ENCODE measurements around the gene MYH14.

MYH14 gene

DNA sequence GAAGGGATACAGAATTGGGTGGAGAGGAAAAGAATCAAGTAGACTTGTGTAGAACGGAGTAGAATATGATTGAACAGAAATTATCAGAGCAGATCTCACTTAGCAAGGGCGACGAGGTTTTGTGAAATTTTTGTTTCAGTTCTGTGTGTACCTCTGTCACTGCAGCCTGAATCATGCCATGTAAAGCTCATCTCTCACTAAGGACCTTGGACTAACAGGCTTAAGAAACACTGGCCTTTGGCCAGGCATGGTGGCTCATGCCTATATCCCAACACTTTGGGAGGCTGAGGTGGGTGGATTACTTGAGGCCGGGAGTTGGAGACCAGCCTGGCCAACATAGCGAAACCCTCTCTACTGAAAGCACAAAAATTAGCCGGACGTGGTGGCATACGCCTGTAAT, 62.6 kb downstream of the MYH14 start:
- H3K4me2 ChIP-seq (ENCODE audit: low read length) = no peak overlapping the region
- H3K36me3 ChIP-seq (ENCODE audit: insufficient read depth, low read length) = no peaks in the 10 kb centered on the region
- no peak overlapping the region for H3K9ac ChIP-seq (ENCODE audit: low read depth, low read length)
- no peak overlapping the region for H3K4me3 ChIP-seq (ENCODE audit: low read length)
- no peaks in the 10 kb centered on the region for H3K4me1 ChIP-seq (ENCODE audit: control insufficient read depth, insufficient read depth, low read length)
- H3K27me3 ChIP-seq (ENCODE audit: control insufficient read depth, insufficient read depth, low read length) = no peaks in the 10 kb centered on the region
- peaks cover 3% of the 10 kb centered on the region for H3K9me3 ChIP-seq (replicated peaks; ENCODE audit: low read length)

DNA sequence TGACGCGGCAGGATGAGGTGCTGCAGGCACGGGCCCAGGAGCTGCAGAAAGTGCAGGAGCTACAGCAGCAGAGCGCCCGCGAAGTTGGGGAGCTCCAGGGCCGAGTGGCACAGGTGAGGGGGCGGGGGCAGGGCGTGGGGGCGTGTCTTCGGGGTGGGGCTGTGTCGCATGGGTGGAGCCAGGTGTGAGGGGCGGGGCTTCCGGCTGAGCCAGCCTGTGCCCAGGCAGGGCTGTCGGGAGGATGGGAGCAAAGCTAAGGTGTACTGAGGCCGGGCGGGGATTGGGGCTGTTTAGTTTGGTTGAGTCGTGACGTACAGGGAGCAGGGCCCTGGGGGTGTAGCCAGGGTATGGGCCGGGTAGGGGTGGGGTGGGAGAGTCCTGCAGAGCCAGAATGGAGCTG, 63.5 kb downstream of the MYH14 start:
- Histone ChIP-seq H3K9me3 (replicated peaks; ENCODE audit: low read length) (peaks cover 3% of the 10 kb centered on the region), H3K4me2 (ENCODE audit: low read length) (no peak overlapping the region), H3K36me3 (ENCODE audit: insufficient read depth, low read length) (no peaks in the 10 kb centered on the region), H3K4me1 (ENCODE audit: control insufficient read depth, insufficient read depth, low read length) (no peaks in the 10 kb centered on the region), H3K4me3 (ENCODE audit: low read length) (no peak overlapping the region), H3K27me3 (ENCODE audit: control insufficient read depth, insufficient read depth, low read length) (no peaks in the 10 kb centered on the region), H3K9ac (ENCODE audit: low read depth, low read length) (no peak overlapping the region)

DNA sequence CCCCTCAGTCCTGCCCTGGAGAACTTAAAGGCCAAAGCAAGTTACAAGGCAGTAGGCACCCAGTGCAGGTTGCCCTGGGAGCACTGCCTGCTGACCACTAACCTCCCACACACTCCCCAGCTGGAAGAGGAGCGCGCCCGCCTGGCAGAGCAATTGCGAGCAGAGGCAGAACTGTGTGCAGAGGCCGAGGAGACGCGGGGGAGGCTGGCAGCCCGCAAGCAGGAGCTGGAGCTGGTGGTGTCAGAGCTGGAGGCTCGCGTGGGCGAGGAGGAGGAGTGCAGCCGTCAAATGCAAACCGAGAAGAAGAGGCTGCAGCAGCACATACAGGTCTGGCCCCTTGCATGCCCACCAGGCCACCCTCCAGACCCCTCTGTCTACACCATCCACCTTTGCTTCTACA, 64.6 kb downstream of the MYH14 start:
- H3K4me1 ChIP-seq (ENCODE audit: control insufficient read depth, insufficient read depth, low read length) = no peaks in the 10 kb centered on the region
- H3K4me3 ChIP-seq (ENCODE audit: low read length) = no peak overlapping the region
- H3K9me3 ChIP-seq (replicated peaks; ENCODE audit: low read length) = peaks cover 3% of the 10 kb centered on the region
- no peaks in the 10 kb centered on the region for H3K36me3 ChIP-seq (ENCODE audit: insufficient read depth, low read length)
- H3K27me3 ChIP-seq (ENCODE audit: control insufficient read depth, insufficient read depth, low read length) = no peaks in the 10 kb centered on the region
- H3K9ac ChIP-seq (ENCODE audit: low read depth, low read length) = no peak overlapping the region
- H3K4me2 ChIP-seq (ENCODE audit: low read length) = no peak overlapping the region

DNA sequence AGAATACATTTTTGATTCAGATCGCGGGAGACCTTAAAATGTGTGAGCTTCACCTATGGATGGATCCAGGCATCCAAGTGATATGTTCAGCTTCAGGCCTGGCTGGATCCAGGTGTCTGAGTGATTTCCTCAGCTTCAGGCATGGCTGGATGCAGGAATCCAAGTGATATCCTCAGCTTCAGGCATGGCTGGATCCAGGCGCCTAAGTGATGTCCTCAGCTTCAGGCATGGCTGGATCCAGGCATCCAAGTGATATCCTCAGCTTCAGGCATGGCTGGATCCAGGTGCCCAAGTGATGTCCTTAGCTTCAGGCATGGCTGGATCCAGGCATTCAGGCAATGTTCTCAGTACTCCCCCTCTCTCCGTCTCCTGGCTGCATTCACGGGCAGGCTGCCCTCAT, 65.1 kb downstream of the MYH14 start:
- no peaks in the 10 kb centered on the region for H3K27me3 ChIP-seq (ENCODE audit: control insufficient read depth, insufficient read depth, low read length)
- H3K9me3 ChIP-seq (replicated peaks; ENCODE audit: low read length) = peaks cover 3% of the 10 kb centered on the region
- H3K4me3 ChIP-seq (ENCODE audit: low read length) = no peak overlapping the region
- no peak overlapping the region for H3K9ac ChIP-seq (ENCODE audit: low read depth, low read length)
- H3K4me1 ChIP-seq (ENCODE audit: control insufficient read depth, insufficient read depth, low read length) = no peaks in the 10 kb centered on the region
- H3K4me2 ChIP-seq (ENCODE audit: low read length) = no peak overlapping the region
- H3K36me3 ChIP-seq (ENCODE audit: insufficient read depth, low read length) = no peaks in the 10 kb centered on the region

DNA sequence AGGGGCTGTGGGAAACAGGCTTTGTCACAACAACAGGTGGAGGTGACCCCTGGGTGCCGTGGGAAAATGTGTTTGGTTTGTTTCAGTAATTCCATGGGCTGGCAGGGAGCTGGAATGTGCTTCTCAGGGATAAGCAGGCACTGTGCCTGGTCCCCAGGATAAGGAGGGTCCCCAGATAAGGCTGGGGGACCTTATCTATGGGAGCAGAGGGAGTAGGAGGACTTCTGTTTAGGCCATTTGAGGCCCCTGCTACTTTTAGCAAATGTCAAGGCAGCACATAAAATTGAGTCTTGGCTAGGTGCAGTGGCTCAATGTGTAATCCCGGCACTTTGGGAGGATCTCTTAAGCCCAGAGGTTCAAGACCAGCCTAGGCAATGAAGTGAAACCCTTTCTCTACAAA, 66.2 kb downstream of the MYH14 start:
- Histone ChIP-seq H3K36me3 (ENCODE audit: insufficient read depth, low read length) (no peaks in the 10 kb centered on the region), H3K9ac (ENCODE audit: low read depth, low read length) (no peak overlapping the region), H3K4me3 (ENCODE audit: low read length) (no peak overlapping the region), H3K27me3 (ENCODE audit: control insufficient read depth, insufficient read depth, low read length) (no peaks in the 10 kb centered on the region), H3K4me1 (ENCODE audit: control insufficient read depth, insufficient read depth, low read length) (no peaks in the 10 kb centered on the region), H3K9me3 (replicated peaks; ENCODE audit: low read length) (peaks cover 3% of the 10 kb centered on the region), H3K4me2 (ENCODE audit: low read length) (no peak overlapping the region)

DNA sequence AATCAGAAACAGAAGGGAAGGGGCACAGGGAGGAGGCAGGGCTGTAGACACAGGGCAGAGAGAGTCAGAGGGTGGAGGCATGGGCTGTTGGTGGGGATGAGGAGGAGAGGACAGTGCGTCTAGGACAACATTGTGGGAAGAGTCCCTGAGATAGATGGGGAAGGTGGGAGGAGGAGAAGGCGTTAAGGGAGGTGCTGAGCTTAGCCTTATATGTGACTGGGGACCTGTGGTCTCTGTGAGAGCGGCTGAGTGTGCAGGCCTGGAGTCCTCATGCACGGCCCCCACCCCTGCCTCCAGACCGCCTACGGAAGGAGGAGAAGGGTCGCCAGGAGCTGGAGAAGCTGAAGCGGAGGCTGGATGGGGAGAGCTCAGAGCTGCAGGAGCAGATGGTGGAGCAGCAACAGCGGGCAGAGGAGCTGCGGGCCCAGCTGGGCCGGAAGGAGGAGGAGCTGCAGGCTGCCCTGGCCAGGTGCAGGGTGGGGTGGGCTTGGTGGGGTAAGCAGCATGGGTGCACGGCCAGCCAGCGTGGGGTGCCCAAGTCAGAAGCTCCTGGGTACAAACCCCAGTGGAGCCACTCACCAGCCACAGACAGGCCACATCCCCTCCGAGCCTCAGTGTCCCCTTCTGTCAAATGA, 69.0 kb downstream of the MYH14 start:
- no peak overlapping the region for H3K4me2 ChIP-seq (ENCODE audit: low read length)
- H3K27me3 ChIP-seq (ENCODE audit: control insufficient read depth, insufficient read depth, low read length) = no peaks in the 10 kb centered on the region
- H3K4me1 ChIP-seq (ENCODE audit: control insufficient read depth, insufficient read depth, low read length) = no peaks in the 10 kb centered on the region
- H3K4me3 ChIP-seq (ENCODE audit: low read length) = no peak overlapping the region
- no peaks in the 10 kb centered on the region for H3K36me3 ChIP-seq (ENCODE audit: insufficient read depth, low read length)
- H3K9ac ChIP-seq (ENCODE audit: low read depth, low read length) = no peak overlapping the region
- H3K9me3 ChIP-seq (replicated peaks; ENCODE audit: low read length) = peaks cover 6% of the 10 kb centered on the region

DNA sequence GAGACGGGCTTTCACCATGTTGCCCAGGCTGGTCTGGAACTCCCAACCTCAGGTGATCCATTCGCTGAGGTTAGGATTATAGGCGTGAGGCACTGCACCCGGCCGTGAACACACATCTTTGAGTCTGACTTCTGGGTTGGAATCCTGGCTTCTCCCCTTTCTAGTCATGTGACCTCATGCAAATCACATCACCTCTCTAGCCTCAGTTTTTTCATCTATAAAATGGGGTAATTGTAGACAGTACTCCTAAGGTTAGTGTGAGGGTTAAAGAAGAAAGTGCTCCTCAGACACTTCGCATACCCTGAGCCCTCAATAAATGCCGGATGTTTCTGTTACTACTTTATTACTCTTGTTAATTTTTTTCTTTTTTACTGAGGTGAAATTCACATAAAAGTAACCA, 70.4 kb downstream of the MYH14 start:
- Histone ChIP-seq H3K4me2 (ENCODE audit: low read length) (no peak overlapping the region), H3K9me3 (replicated peaks; ENCODE audit: low read length) (peaks cover 3% of the 10 kb centered on the region), H3K9ac (ENCODE audit: low read depth, low read length) (no peak overlapping the region), H3K4me1 (ENCODE audit: control insufficient read depth, insufficient read depth, low read length) (no peaks in the 10 kb centered on the region), H3K4me3 (ENCODE audit: low read length) (no peak overlapping the region), H3K36me3 (ENCODE audit: insufficient read depth, low read length) (no peaks in the 10 kb centered on the region), H3K27me3 (ENCODE audit: control insufficient read depth, insufficient read depth, low read length) (no peaks in the 10 kb centered on the region)

DNA sequence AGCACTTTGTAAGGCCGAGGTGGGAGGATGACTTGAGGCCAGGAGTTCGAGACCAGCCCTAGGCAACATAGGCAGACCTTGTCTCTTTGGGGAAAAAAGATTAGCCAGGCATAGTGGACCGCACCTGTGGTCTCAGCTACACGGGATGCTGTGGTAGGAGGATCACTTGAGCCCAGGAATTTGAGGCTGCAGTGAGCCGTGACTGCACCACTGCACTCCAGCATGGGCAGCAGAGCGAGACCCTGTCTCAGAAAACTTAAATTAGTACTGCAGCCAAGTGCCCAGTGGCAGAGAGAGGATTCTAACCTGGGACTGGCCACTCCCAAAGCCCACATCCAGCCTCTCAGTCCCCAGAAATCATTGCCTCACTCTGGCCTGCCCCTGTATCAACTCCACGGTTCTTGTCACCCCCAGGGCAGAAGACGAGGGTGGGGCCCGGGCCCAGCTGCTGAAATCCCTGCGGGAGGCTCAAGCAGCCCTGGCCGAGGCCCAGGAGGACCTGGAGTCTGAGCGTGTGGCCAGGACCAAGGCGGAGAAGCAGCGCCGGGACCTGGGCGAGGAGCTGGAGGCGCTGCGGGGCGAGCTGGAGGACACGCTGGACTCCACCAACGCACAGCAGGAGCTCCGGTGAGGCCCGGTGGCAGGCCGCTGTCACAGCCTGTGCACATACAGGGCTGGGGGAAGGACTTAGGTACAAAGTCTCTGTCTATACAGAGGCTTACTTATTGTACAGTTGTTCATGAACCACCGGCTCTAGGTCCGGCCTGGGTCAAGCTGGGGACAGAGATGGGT, 72.4 kb downstream of the MYH14 start:
- Histone ChIP-seq H3K9ac (ENCODE audit: low read depth, low read length) (no peak overlapping the region), H3K4me3 (ENCODE audit: low read length) (no peak overlapping the region), H3K4me2 (ENCODE audit: low read length) (no peak overlapping the region), H3K36me3 (ENCODE audit: insufficient read depth, low read length) (no peaks in the 10 kb centered on the region), H3K9me3 (replicated peaks; ENCODE audit: low read length) (peaks cover 3% of the 10 kb centered on the region), H3K27me3 (ENCODE audit: control insufficient read depth, insufficient read depth, low read length) (no peaks in the 10 kb centered on the region), H3K4me1 (ENCODE audit: control insufficient read depth, insufficient read depth, low read length) (no peaks in the 10 kb centered on the region)

DNA sequence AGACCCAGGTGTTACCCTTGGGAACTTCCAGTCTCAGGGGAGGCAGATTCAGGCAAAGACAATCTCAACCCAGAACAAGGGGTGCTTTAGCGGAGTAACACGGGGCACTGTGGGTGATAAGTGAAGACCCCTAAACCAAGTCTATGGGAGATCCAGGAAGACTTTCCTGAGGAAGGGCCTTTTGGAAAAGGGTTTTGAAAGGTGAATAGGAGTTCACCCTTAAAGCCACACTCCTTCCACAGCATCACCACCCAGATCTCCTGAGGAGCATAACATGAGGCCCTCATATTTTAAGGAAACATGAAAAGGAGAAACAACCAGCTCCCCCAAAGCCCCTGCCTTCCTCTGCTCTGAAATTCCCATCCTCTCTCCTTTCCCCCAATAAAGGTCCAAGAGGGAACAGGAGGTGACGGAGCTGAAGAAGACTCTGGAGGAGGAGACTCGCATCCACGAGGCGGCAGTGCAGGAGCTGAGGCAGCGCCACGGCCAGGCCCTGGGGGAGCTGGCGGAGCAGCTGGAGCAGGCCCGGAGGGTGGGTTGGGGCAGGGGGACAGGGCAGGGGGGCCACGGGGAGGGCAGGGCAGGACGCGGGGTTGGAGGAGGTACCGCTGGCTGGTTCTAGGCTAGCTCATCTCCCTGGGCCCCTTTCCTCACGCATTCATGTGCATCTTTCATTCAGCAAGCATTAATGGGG, 73.1 kb downstream of the MYH14 start:
- Histone ChIP-seq H3K36me3 (ENCODE audit: insufficient read depth, low read length) (no peaks in the 10 kb centered on the region), H3K9ac (ENCODE audit: low read depth, low read length) (no peak overlapping the region), H3K4me3 (ENCODE audit: low read length) (no peak overlapping the region), H3K4me2 (ENCODE audit: low read length) (no peak overlapping the region), H3K4me1 (ENCODE audit: control insufficient read depth, insufficient read depth, low read length) (no peaks in the 10 kb centered on the region), H3K9me3 (replicated peaks; ENCODE audit: low read length) (peaks cover 3% of the 10 kb centered on the region), H3K27me3 (ENCODE audit: control insufficient read depth, insufficient read depth, low read length) (no peaks in the 10 kb centered on the region)

DNA sequence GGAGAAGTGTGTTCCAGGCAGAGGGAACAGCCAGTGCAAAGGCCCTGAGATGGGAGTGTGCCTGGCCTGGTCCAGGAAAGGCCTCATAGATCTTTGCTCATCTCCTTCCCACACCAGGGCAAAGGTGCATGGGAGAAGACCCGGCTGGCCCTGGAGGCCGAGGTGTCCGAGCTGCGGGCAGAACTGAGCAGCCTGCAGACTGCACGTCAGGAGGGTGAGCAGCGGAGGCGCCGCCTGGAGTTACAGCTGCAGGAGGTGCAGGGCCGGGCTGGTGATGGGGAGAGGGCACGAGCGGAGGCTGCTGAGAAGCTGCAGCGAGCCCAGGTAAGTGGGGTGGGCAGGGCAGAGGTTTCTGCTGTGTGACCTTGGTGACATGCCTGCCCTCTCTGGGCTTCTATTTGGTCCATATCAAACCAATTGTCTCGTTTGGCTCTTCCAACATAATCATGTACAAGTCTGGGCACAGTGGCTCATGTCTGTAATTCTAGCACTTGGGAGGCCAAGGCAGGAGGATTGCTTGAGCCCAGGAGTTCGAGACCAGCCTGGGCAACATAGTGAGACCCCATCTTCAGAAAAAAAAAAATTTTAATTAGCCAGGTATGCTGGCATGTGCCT, 74.7 kb downstream of the MYH14 start:
- Histone ChIP-seq H3K9me3 (replicated peaks; ENCODE audit: low read length) (peaks cover 3% of the 10 kb centered on the region), H3K4me3 (ENCODE audit: low read length) (no peak overlapping the region), H3K4me1 (ENCODE audit: control insufficient read depth, insufficient read depth, low read length) (no peaks in the 10 kb centered on the region), H3K9ac (ENCODE audit: low read depth, low read length) (no peak overlapping the region), H3K36me3 (ENCODE audit: insufficient read depth, low read length) (no peaks in the 10 kb centered on the region), H3K4me2 (ENCODE audit: low read length) (no peak overlapping the region), H3K27me3 (ENCODE audit: control insufficient read depth, insufficient read depth, low read length) (no peaks in the 10 kb centered on the region)

DNA sequence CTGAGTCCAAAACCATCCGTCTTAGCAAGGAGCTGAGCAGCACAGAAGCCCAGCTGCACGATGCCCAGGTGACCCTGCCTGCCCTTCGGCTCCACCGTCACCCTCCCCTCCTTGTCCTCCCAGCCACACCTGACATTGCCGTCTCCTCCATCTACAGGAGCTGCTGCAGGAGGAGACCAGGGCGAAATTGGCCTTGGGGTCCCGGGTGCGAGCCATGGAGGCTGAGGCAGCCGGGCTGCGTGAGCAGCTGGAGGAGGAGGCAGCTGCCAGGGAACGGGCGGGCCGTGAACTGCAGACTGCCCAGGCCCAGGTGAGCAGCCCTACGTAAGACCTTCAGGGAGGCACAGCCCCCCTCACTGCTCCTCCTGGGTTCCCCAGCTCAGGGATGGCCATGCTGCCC, 76.7 kb downstream of the MYH14 start:
- Histone ChIP-seq H3K4me2 (ENCODE audit: low read length) (no peak overlapping the region), H3K9ac (ENCODE audit: low read depth, low read length) (no peak overlapping the region), H3K4me1 (ENCODE audit: control insufficient read depth, insufficient read depth, low read length) (no peaks in the 10 kb centered on the region), H3K27me3 (ENCODE audit: control insufficient read depth, insufficient read depth, low read length) (no peaks in the 10 kb centered on the region), H3K9me3 (replicated peaks; ENCODE audit: low read length) (peaks cover 3% of the 10 kb centered on the region), H3K36me3 (ENCODE audit: insufficient read depth, low read length) (no peaks in the 10 kb centered on the region), H3K4me3 (ENCODE audit: low read length) (no peak overlapping the region)
